HEK293 (cell line): ENCODE results near the gene SNRPD3.

Experiments used
- CTCF ChIA-PET: fragments of 350-600 bp; formaldehyde crosslinking; extraction: SDS; loops from one replicate; lab custom pipeline; 2021; ENCODE audit warnings: antibody characterized with exemption; lab: Yijun Ruan, JAX
- POLR2A ChIA-PET: fragments of 300-600 bp; formaldehyde crosslinking; extraction: SDS; loops from one replicate; lab custom pipeline; 2020; ENCODE audit warnings: antibody characterized with exemption, inconsistent platforms; lab: Yijun Ruan, JAX
- H3K27ac ChIP-seq: fragments of 200-500 bp; sonication (Bioruptor generic); 2 replicates; pipeline ENCODE4 v1.5.1; 2014; ENCODE audit warnings: low read depth, low read length, control low read depth, inconsistent platforms; ENCODE audit errors: extremely low read depth
- H3K36me3 ChIP-seq, 2 experiments: fragments of 200-500 bp in 1 of 2; sonication (Bioruptor generic) in 1 of 2; 1 replicate in 1 of 2; 2 replicates in 1 of 2; pipeline ENCODE4 v1.5.1; 2014 to 2017; ENCODE audit warnings: inconsistent platforms in 2 of 2, low read length in 2 of 2; ENCODE audit not compliant: control insufficient read depth in 2 of 2, insufficient read depth in 1 of 2
- H3K4me1 ChIP-seq: fragments of 200-500 bp; sonication (Bioruptor generic); 2 replicates; pipeline ENCODE4 v1.5.1; 2014; ENCODE audit warnings: mild to moderate bottlenecking, low read length, inconsistent platforms; ENCODE audit not compliant: control insufficient read depth, insufficient read depth
- H3K4me3 ChIP-seq: 2 replicates; pipeline ENCODE4 v1.5.1; 2011; ENCODE audit warnings: low read depth, mild to moderate bottlenecking, control low read depth, low read length, moderate library complexity
- H3K9me3 ChIP-seq: fragments of 200-500 bp; sonication (Bioruptor generic); 2 replicates; pipeline ENCODE4 v1.5.1; 2014; ENCODE audit warnings: low read depth, low read length, inconsistent platforms; ENCODE audit not compliant: control insufficient read depth, insufficient read depth
- BCL11A ChIP-seq: fragments of 450-650 bp; formaldehyde crosslinking; IDR thresholded peaks from 2 replicates; pipeline ENCODE4 v1.5.1; 2016; ENCODE audit warnings: low read depth, missing biosample characterization, missing genetic modification characterization
- CTCF ChIP-seq: fragments of 450-650 bp; formaldehyde crosslinking; IDR thresholded peaks from 2 replicates; pipeline ENCODE4 v1.5.1; 2016; ENCODE audit warnings: missing biosample characterization, missing genetic modification characterization
- GLI4 ChIP-seq: fragments of 450-650 bp; formaldehyde crosslinking; IDR thresholded peaks from 2 replicates; pipeline ENCODE4 v1.5.1; 2016; ENCODE audit warnings: missing biosample characterization, missing genetic modification characterization
- GLIS1 ChIP-seq: fragments of 450-650 bp; formaldehyde crosslinking; IDR thresholded peaks from 2 replicates; pipeline ENCODE4 v1.5.1; 2016; ENCODE audit warnings: missing biosample characterization, missing genetic modification characterization
- INSM2 ChIP-seq: fragments of 450-650 bp; formaldehyde crosslinking; IDR thresholded peaks from 2 replicates; pipeline ENCODE4 v1.5.1; 2016; ENCODE audit warnings: missing biosample characterization, missing genetic modification characterization
- KLF1 ChIP-seq: fragments of 450-650 bp; formaldehyde crosslinking; IDR thresholded peaks from 2 replicates; pipeline ENCODE4 v1.5.1; 2016; ENCODE audit warnings: missing biosample characterization, missing genetic modification characterization
- KLF8 ChIP-seq: fragments of 450-650 bp; formaldehyde crosslinking; IDR thresholded peaks from 2 replicates; pipeline ENCODE4 v1.5.1; 2016; ENCODE audit warnings: missing biosample characterization, missing genetic modification characterization
- KLF9 ChIP-seq: fragments of 450-650 bp; formaldehyde crosslinking; IDR thresholded peaks from 2 replicates; pipeline ENCODE4 v1.5.1; 2016; ENCODE audit warnings: missing biosample characterization, missing genetic modification characterization, low read depth
- MYNN ChIP-seq: fragments of 450-650 bp; formaldehyde crosslinking; IDR thresholded peaks from 2 replicates; pipeline ENCODE4 v1.5.1; 2016; ENCODE audit warnings: missing biosample characterization, missing genetic modification characterization, borderline replicate concordance
- PRDM10 ChIP-seq: fragments of 450-650 bp; formaldehyde crosslinking; IDR thresholded peaks from 2 replicates; pipeline ENCODE4 v1.5.1; 2016; ENCODE audit warnings: missing biosample characterization, missing genetic modification characterization
- SP3 ChIP-seq: fragments of 450-650 bp; formaldehyde crosslinking; IDR thresholded peaks from 2 replicates; pipeline ENCODE4 v1.5.1; 2016; ENCODE audit warnings: missing biosample characterization, missing genetic modification characterization
- YY1 ChIP-seq: fragments of 450-650 bp; formaldehyde crosslinking; IDR thresholded peaks from 2 replicates; pipeline ENCODE4 v1.5.1; 2018; ENCODE audit warnings: missing biosample characterization, missing genetic modification characterization
- YY2 ChIP-seq: fragments of 450-650 bp; formaldehyde crosslinking; IDR thresholded peaks from 2 replicates; pipeline ENCODE4 v1.5.1; 2016; ENCODE audit warnings: missing biosample characterization, missing genetic modification characterization
- ZFP69B ChIP-seq: fragments of 450-650 bp; formaldehyde crosslinking; IDR thresholded peaks from 2 replicates; pipeline ENCODE4 v1.5.1; 2016; ENCODE audit warnings: missing biosample characterization, missing genetic modification characterization
- ZNF121 ChIP-seq: fragments of 450-650 bp; formaldehyde crosslinking; IDR thresholded peaks from 2 replicates; pipeline ENCODE4 v1.5.1; 2016; ENCODE audit warnings: missing biosample characterization, missing genetic modification characterization
- ZNF214 ChIP-seq: fragments of 450-650 bp; formaldehyde crosslinking; IDR thresholded peaks from 2 replicates; pipeline ENCODE4 v1.5.1; 2017; ENCODE audit warnings: missing biosample characterization, mild to moderate bottlenecking, missing genetic modification characterization, borderline replicate concordance
- ZNF223 ChIP-seq: fragments of 450-650 bp; formaldehyde crosslinking; IDR thresholded peaks from 2 replicates; pipeline ENCODE4 v1.5.1; 2016; ENCODE audit warnings: missing biosample characterization, missing genetic modification characterization
- ZNF239 ChIP-seq: fragments of 450-650 bp; formaldehyde crosslinking; IDR thresholded peaks from 2 replicates; pipeline ENCODE4 v1.5.1; 2016; ENCODE audit warnings: missing biosample characterization, missing genetic modification characterization
- ZNF302 ChIP-seq: fragments of 450-650 bp; formaldehyde crosslinking; IDR thresholded peaks from 2 replicates; pipeline ENCODE4 v1.5.1; 2016; ENCODE audit warnings: missing biosample characterization, missing genetic modification characterization, low read depth
- ZNF398 ChIP-seq: fragments of 450-650 bp; formaldehyde crosslinking; IDR thresholded peaks from 2 replicates; pipeline ENCODE4 v1.5.1; 2017; ENCODE audit warnings: missing biosample characterization, missing genetic modification characterization
- ZNF416 ChIP-seq: fragments of 450-650 bp; formaldehyde crosslinking; IDR thresholded peaks from 2 replicates; pipeline ENCODE4 v1.5.1; 2016; ENCODE audit warnings: missing biosample characterization, missing genetic modification characterization
- ZNF529 ChIP-seq: fragments of 450-650 bp; formaldehyde crosslinking; IDR thresholded peaks from 2 replicates; pipeline ENCODE4 v1.5.1; 2017; ENCODE audit warnings: missing genetic modification characterization, missing biosample characterization; ENCODE audit not compliant: insufficient replicate concordance
- ZNF548 ChIP-seq: fragments of 450-650 bp; formaldehyde crosslinking; IDR thresholded peaks from 2 replicates; pipeline ENCODE4 v1.5.1; 2016; ENCODE audit warnings: missing biosample characterization, missing genetic modification characterization
- ZNF776 ChIP-seq: fragments of 450-650 bp; formaldehyde crosslinking; IDR thresholded peaks from 2 replicates; pipeline ENCODE4 v1.5.0; 2017; ENCODE audit warnings: missing biosample characterization, missing genetic modification characterization, borderline replicate concordance
- ZNF785 ChIP-seq: fragments of 450-650 bp; formaldehyde crosslinking; IDR thresholded peaks from 2 replicates; pipeline ENCODE4 v1.5.1; 2016; ENCODE audit warnings: missing biosample characterization, missing genetic modification characterization
- ZNF837 ChIP-seq: fragments of 450-650 bp; formaldehyde crosslinking; IDR thresholded peaks from 2 replicates; pipeline ENCODE4 v1.5.1; 2016; ENCODE audit warnings: missing biosample characterization, missing genetic modification characterization

Gene SNRPD3

GRCh38 chr22:24518228-24518627 lies 37.6 kb upstream of the SNRPD3 start (continued):
- no peak for TF ChIP-seq ZNF416 (tag by site-specific recombination)

GRCh38 chr22:24518771-24519485 lies 36.9 kb upstream of the SNRPD3 start:
- Histone ChIP-seq H3K4me3 (no peak overlapping the region), H3K27ac (no peak overlapping the region), H3K9me3 (no peaks in the 10 kb centered on the region), H3K36me3 (no peaks in the 10 kb centered on the region), H3K4me1 (peaks cover 7% of the 10 kb centered on the region)
- TF ChIP-seq INSM2 (no peak), BCL11A (no peak), ZNF416 (tag by site-specific recombination) (no peak), CTCF (no peak), SP3 (tag by site-specific recombination) (no peak), YY2 (no peak), ZNF785 (no peak), ZNF529 (tag by site-specific recombination) (no peak), KLF8 (no peak)
- CTCF ChIA-PET: interaction anchor here (0.8 kb wide), 2 partner anchors 16 to 97 kb away, joined by 3 read pairs; no protein-coding TSS in a partner anchor
- POLR2A ChIA-PET: no interaction called here

- Histone ChIP-seq H3K9me3 (no peaks in the 10 kb centered on the region), H3K36me3 (no peaks in the 10 kb centered on the region), H3K4me3 (no peak overlapping the region), H3K27ac (no peak overlapping the region), H3K4me1 (peaks cover 7% of the 10 kb centered on the region; the same call in 1 of the 2 replicates)
- CTCF ChIA-PET: interaction anchor here (0.8 kb wide), 1 partner anchor 98 kb away, joined by 3 read pairs; no protein-coding TSS in a partner anchor
- POLR2A ChIA-PET: no interaction called here
- TF ChIP-seq ZNF529 (tag by site-specific recombination) (no peak), ZNF214 (tag by site-specific recombination) (no peak), YY1 (tag by site-specific recombination) (no peak), ZNF121 (tag by site-specific recombination) (no peak), ZNF837 (tag by site-specific recombination) (no peak), ZNF223 (no peak), ZNF239 (tag by site-specific recombination) (no peak), KLF1 (tag by site-specific recombination) (no peak), ZNF398 (no peak), PRDM10 (tag by site-specific recombination) (no peak), ZNF302 (tag by site-specific recombination) (no peak), ZNF776 (no peak), MYNN (no peak), GLIS1 (no peak), ZNF548 (tag by site-specific recombination) (no peak), GLI4 (no peak), ZFP69B (tag by site-specific recombination) (no peak), KLF9 (no peak)
Observed at GRCh38 chr22:24519496-24519895, 36.3 kb upstream of the SNRPD3 start.
